Measurements from ENCODE around the gene ATAD2B. TPM values are rescaled to one million over a fixed set of nuclear protein-coding genes. Genes with fewer than 3 reads are reported as not detected.
A peak's percentile ranks its signal among the peaks of the same experiment; 100 is the strongest.

The ATAD2B gene
- total and polyA plus RNA-seq, 10 donors: 4.4 to 61.2 (median 36.8) TPM

DNA sequence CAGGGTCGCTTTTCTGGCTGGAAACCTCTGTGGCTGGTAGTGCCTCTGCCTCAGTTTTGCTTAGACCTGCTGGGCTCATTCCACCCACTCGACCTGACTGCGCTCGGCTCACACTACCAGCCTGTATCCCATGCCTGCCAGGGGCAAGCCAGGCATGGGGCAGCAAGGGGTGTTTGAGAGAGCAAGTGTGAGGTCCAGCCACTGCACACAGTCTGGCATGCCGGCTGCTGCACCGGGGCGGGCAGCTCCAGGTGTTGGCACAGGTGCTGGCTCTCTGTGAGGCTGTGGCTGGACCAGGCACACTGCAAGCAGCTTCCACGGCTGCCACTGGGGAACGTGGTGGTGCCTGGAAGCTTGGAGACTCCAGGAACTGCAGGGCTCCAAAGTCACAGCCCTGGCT lies 90.9 kb downstream of the ATAD2B start:
- WGBS, 5 donors: 96 to 98% (median 97%) methylated on average over 4 to 9 of the region's 9 CpGs
- Histone ChIP-seq H3K4me3 (no peak overlapping the region), H3K36me3 (peaks cover 0 to 52% (median 19%) of the 10 kb centered on the region in 6 donors), H3K4me1 (no peaks in the 10 kb centered on the region), H3K9me3 (peaks cover 0 to 9% (median 0%) of the 10 kb centered on the region in 8 donors), H3K27me3 (replicated peaks in 1 of 7) (no peaks in the 10 kb centered on the region), H3K27ac (no peak overlapping the region)
- intact Hi-C loops (cut with DNase I; ENCODE audit: low total_unique reads): no loop called here
- DNase-seq: no peak
- TF ChIP-seq POLR2AphosphoS5 (IDR thresholded peaks at IDR 0.05): peak; percentile 7 to 76 (median 13)
- TF ChIP-seq, protein P1, sequence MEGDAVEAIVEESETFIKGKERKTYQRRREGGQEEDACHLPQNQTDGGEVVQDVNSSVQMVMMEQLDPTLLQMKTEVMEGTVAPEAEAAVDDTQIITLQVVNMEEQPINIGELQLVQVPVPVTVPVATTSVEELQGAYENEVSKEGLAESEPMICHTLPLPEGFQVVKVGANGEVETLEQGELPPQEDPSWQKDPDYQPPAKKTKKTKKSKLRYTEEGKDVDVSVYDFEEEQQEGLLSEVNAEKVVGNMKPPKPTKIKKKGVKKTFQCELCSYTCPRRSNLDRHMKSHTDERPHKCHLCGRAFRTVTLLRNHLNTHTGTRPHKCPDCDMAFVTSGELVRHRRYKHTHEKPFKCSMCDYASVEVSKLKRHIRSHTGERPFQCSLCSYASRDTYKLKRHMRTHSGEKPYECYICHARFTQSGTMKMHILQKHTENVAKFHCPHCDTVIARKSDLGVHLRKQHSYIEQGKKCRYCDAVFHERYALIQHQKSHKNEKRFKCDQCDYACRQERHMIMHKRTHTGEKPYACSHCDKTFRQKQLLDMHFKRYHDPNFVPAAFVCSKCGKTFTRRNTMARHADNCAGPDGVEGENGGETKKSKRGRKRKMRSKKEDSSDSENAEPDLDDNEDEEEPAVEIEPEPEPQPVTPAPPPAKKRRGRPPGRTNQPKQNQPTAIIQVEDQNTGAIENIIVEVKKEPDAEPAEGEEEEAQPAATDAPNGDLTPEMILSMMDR (IDR thresholded peaks at IDR 0.05 in 8 of 11, conservative IDR thresholded peaks at IDR 0.05 in 3 of 11): no peak

DNA sequence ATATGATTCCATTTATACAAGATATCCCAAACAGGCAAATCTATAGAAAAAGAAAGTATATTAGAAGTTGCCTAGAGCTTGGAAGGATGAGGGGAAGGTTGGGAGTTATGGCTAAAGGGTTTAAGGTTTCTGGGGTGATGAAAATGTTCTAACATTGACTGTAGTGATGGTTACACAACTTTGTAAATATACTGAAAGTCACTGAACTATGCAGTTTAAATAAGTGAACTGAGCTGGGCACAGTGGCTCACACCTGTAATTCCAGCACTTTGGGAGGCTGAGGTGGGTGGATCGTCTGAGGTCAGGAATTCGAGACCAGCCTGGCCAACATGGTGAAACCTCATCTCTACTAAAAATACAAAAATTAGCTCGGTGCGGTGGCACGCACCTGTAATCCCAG lies 91.5 kb downstream of the ATAD2B start:
- Histone ChIP-seq H3K9me3 (peaks cover 0 to 9% (median 0%) of the 10 kb centered on the region in 8 donors), H3K4me1 (no peaks in the 10 kb centered on the region), H3K4me3 (no peak overlapping the region), H3K27me3 (replicated peaks in 1 of 7) (no peaks in the 10 kb centered on the region), H3K27ac (no peak overlapping the region), H3K36me3 (peaks cover 0 to 47% (median 19%) of the 10 kb centered on the region in 6 donors)
- no peak for DNase-seq
- intact Hi-C loops (cut with DNase I; ENCODE audit: low total_unique reads): no loop called here
- WGBS, 5 donors: 95 to 98% (median 96%) methylated on average over 5 of the region's 5 CpGs
- TF ChIP-seq POLR2A (IDR thresholded peaks at IDR 0.05) (no peak), POLR2AphosphoS5 (IDR thresholded peaks at IDR 0.05) (no peak)
- TF ChIP-seq, protein P1 (IDR thresholded peaks at IDR 0.05 in 8 of 11, conservative IDR thresholded peaks at IDR 0.05 in 3 of 11): no peak

DNA sequence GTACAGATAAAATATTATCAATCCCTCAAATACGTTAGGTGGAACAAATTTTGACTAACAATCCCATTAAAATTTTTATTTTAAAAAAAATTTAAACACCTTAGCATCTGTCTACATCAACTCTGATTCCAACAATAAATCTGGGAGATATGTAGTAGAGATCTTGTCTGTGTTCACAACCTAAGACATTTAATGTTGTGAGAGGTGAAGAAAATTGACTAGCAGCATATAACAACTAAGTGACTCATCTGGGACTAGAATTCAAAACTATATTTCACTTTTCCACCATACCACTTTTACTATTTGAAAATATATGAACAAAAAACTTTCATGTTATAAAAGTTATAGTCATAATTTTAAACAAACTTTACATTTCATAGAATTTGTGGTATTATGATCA lies 97.9 kb downstream of the ATAD2B start:
- WGBS, 5 donors: 94 to 100% (median 98%) methylated on average over 1 of the region's 1 CpG
- no peak for DNase-seq
- Histone ChIP-seq H3K4me1 (peaks cover 0 to 12% (median 3%) of the 10 kb centered on the region in 6 donors), H3K9me3 (no peaks in the 10 kb centered on the region), H3K27me3 (replicated peaks in 1 of 7) (no peaks in the 10 kb centered on the region), H3K27ac (no peak overlapping the region), H3K4me3 (no peak overlapping the region), H3K36me3 (peaks cover 0 to 34% (median 3%) of the 10 kb centered on the region in 6 donors)
- intact Hi-C loops (cut with DNase I; ENCODE audit: low total_unique reads): loop anchor here (5.0 kb wide), 1 partner anchor 253 kb away; the partner anchor contains the start of gene TP53I3
- no peak for TF ChIP-seq POLR2AphosphoS5 (IDR thresholded peaks at IDR 0.05)

DNA sequence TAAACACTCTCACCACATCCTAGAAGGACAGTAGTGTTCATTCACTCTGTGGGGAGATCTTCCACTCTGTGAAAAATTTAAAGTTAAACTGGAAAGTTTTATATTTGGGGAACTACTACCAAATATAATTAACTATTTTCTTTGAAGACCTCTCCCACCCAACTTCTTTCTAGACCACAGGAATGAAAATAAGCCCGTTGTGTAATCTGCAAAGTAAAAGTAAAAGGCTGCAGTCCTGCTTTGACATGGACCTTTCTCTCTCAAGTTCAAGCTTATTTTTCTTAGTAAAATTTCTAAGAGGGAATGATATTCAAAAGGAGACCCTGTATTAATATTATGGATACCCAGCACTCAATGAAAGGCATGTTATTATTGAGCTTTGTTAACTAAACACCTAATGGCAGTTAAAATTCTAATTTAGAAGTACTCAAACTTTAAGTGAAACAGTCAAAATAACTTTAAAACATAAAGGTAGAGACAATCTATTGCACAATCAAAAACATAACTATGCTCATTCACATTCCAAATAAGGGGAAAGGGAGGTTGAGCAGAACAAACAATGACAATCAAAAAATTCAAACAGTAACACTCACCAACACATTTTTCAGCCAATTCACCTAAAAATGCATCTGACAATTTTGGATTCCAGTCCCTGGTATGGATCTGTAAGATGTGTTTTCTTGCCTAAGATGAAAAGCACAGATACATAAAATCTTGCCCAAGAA lies 98.5 kb downstream of the ATAD2B start:
- peaks cover 0 to 36% (median 3%) of the 10 kb centered on the region in 6 donors for H3K36me3 ChIP-seq
- intact Hi-C loops (cut with DNase I; ENCODE audit: low total_unique reads): loop anchor here (5.0 kb wide), 1 partner anchor 254 kb away; the partner anchor contains the start of gene TP53I3
- H3K4me3 ChIP-seq: no peak overlapping the region
- no peak overlapping the region for H3K27ac ChIP-seq
- TF ChIP-seq, protein P1 (IDR thresholded peaks at IDR 0.05 in 8 of 11, conservative IDR thresholded peaks at IDR 0.05 in 3 of 11): no peak
- no peak for TF ChIP-seq POLR2A (IDR thresholded peaks at IDR 0.05)
- no peak for TF ChIP-seq POLR2AphosphoS5 (IDR thresholded peaks at IDR 0.05)
- DNase-seq: no peak
- no peaks in the 10 kb centered on the region for H3K9me3 ChIP-seq
- peaks cover 0 to 12% (median 3%) of the 10 kb centered on the region in 6 donors for H3K4me1 ChIP-seq
- 49 to 74% (median 64%) methylated on average over 1 of the region's 1 CpG for WGBS, 5 donors
- H3K27me3 ChIP-seq (replicated peaks in 1 of 7): no peaks in the 10 kb centered on the region
